ENCODE measurements around the gene PPFIBP2.

Gene PPFIBP2

GRCh38 chr11:7671347-7672215, 157.8 kb downstream of the PPFIBP2 start:
- ATAC-seq = no peak
- TF ChIP-seq ZNF8 (CRISPR knock-in tag; IDR thresholded peaks at IDR 0.05) (no peak), CSDC2 (CRISPR knock-in tag; IDR thresholded peaks at IDR 0.05) (no peak), OSR1 (CRISPR knock-in tag; IDR thresholded peaks at IDR 0.05) (no peak), ZFP30 (CRISPR knock-in tag; IDR thresholded peaks at IDR 0.05) (no peak), TOX (CRISPR knock-in tag; IDR thresholded peaks at IDR 0.05; ENCODE audit: borderline replicate concordance) (no peak), CSRNP3 (CRISPR knock-in tag; IDR thresholded peaks at IDR 0.05) (no peak)

GRCh38 chr11:7672276-7672959, 158.6 kb downstream of the PPFIBP2 start:
- no peak for TF ChIP-seq PATZ1 (CRISPR knock-in tag; IDR thresholded peaks at IDR 0.05; ENCODE audit: borderline replicate concordance)
- TF ChIP-seq ZNF565 (CRISPR knock-in tag; conservative IDR thresholded peaks at IDR 0.05; ENCODE audit: low read depth) = no peak
- no peak for TF ChIP-seq CREB5 (CRISPR knock-in tag; IDR thresholded peaks at IDR 0.05; ENCODE audit: low read depth)
- no peak for ATAC-seq

- TF ChIP-seq TCF4 (CRISPR knock-in tag; IDR thresholded peaks at IDR 0.05; ENCODE audit: borderline replicate concordance) = no peak
- TF ChIP-seq CREB5 (CRISPR knock-in tag; IDR thresholded peaks at IDR 0.05; ENCODE audit: low read depth) = no peak
- TF ChIP-seq RARB (CRISPR knock-in tag; IDR thresholded peaks at IDR 0.05) = no peak
- no peak for TF ChIP-seq ZFP30 (CRISPR knock-in tag; IDR thresholded peaks at IDR 0.05)
- TF ChIP-seq TOX (CRISPR knock-in tag; IDR thresholded peaks at IDR 0.05; ENCODE audit: borderline replicate concordance) = no peak
- TF ChIP-seq ZNF565 (CRISPR knock-in tag; conservative IDR thresholded peaks at IDR 0.05; ENCODE audit: low read depth) = no peak
- TF ChIP-seq SNAI2 (CRISPR knock-in tag; IDR thresholded peaks at IDR 0.05) = no peak
- no peak for TF ChIP-seq ARNTL (CRISPR knock-in tag; IDR thresholded peaks at IDR 0.05; ENCODE audit: borderline replicate concordance, low read depth)
- TF ChIP-seq ZC3H10 (CRISPR knock-in tag; IDR thresholded peaks at IDR 0.05) = no peak
- no peak for TF ChIP-seq CSRNP3 (CRISPR knock-in tag; IDR thresholded peaks at IDR 0.05)
- no peak for TF ChIP-seq TSHZ2 (CRISPR knock-in tag; IDR thresholded peaks at IDR 0.05)
- no peak for TF ChIP-seq ZNF70 (CRISPR knock-in tag; IDR thresholded peaks at IDR 0.05)
- ATAC-seq = no peak
Observed at GRCh38 chr11:7672960-7673723, 159.3 kb downstream of the PPFIBP2 start, which contains the start of gene CYB5R2. Gene CYB5R2 (minus strand): TSS chr11:7673500. CDS start chr11:7672825, 675 bp downstream.

Data from SK-N-SH treated with all-trans-retinoic acid at 6 μM for 48 hours (cell line).